GM12892 (cell line): ENCODE measurements around the gene URB1.

Experiments used
- POLR2A ChIP-seq: IDR thresholded peaks from 2 replicates; pipeline ENCODE4 v1.6.1; 2011; ENCODE audit warnings: low read depth, low read length, control low read depth
- POLR2AphosphoS5 ChIP-seq: IDR thresholded peaks from 2 replicates; pipeline ENCODE4 v1.6.1; 2011; ENCODE audit warnings: low read depth, low read length, control low read depth
- TAF1 ChIP-seq: IDR thresholded peaks from 2 replicates; pipeline ENCODE4 v1.6.1; 2011; ENCODE audit warnings: low read depth, mild to moderate bottlenecking, control low read depth, low read length, borderline replicate concordance

DNA sequence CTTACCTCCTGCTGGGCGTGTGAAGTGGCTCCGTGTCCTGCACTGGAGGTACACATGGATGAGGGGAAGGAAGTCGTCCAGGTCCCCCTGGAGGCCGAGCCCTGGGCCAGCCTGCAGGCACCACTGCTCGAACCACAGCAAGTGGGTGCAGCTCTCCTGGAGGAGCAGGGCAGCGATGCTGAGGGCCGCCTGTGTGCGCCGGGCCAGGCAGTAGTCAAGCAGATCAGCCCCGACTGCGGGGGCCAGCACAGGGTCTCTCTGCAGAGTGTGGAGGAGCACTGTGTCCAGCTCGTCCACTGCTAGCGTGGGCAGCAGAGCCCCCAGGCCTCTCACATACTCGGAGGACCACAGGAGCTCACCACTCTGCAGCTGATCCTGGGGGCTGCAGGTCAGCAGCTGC is 45.9 kb downstream of the URB1 start:
- TF ChIP-seq POLR2A (no peak), TAF1 (no peak), POLR2AphosphoS5 (no peak)
